HG03460 (cell line): ENCODE data around the gene ZNF260.
"Not testable (repeated sequence)": the region's sequence is repeated elsewhere in the genome, so short reads cannot be mapped to it uniquely, and the experiment has no call there.

Experiments
- ATAC-seq: cut with Tn5 transposase; IDR thresholded peaks from one replicate; pipeline ENCODE4 v1.9.1; 2021; ENCODE audit not compliant: unreplicated experiment

Gene ZNF260

GRCh38 chr19:36528194-36528920, at the start of gene ZNF260:
TSS of gene ZNF260 (minus strand) at chr19:36528271. CDS start at chr19:36515238, 13,033 bp downstream.
- peak; percentile 86 for ATAC-seq

- ATAC-seq = no peak
Observed at GRCh38 chr19:36577271-36577996, 49.4 kb upstream of the ZNF260 start.

- ATAC-seq = no peak
Observed at GRCh38 chr19:36574741-36575140, 46.7 kb upstream of the ZNF260 start.

- ATAC-seq = no peak
Observed at GRCh38 chr19:36573895-36574720, 46.0 kb upstream of the ZNF260 start.

GRCh38 chr19:36573020-36573894, 45.2 kb upstream of the ZNF260 start, which contains the start of gene ZNF529:
TSS of gene ZNF529 (minus strand) at chr19:36573292. CDS start at chr19:36572346, 946 bp downstream.
- ATAC-seq = peak; percentile 96

GRCh38 chr19:36572593-36573019, 44.5 kb upstream of the ZNF260 start:
- ATAC-seq = no peak

GRCh38 chr19:36564391-36564790, 36.3 kb upstream of the ZNF260 start:
- no peak for ATAC-seq

GRCh38 chr19:36547001-36547732, 19.1 kb upstream of the ZNF260 start:
- ATAC-seq = no peak

- no peak for ATAC-seq
Observed at GRCh38 chr19:36528921-36529518, 949 bp upstream of the ZNF260 start.

- ATAC-seq = no peak
Observed at GRCh38 chr19:36527873-36528193, 238 bp downstream of the ZNF260 start.

GRCh38 chr19:36527341-36527740, 730 bp downstream of the ZNF260 start:
- ATAC-seq = no peak

- ATAC-seq = no peak
Observed at GRCh38 chr19:36526581-36526980, 1.5 kb downstream of the ZNF260 start.

- ATAC-seq = no peak
Observed at GRCh38 chr19:36524617-36525016, 3.5 kb downstream of the ZNF260 start.

- no peak for ATAC-seq
Observed at GRCh38 chr19:36514012-36514612, 14.0 kb downstream of the ZNF260 start.

- ATAC-seq = no peak
Observed at GRCh38 chr19:36508325-36508724, 19.7 kb downstream of the ZNF260 start.

- ATAC-seq = no peak
Observed at GRCh38 chr19:36501973-36502372, 26.1 kb downstream of the ZNF260 start.

- ATAC-seq = no peak
Observed at GRCh38 chr19:36497001-36497400, 31.1 kb downstream of the ZNF260 start.

- ATAC-seq = not testable (repeated sequence)
Observed at GRCh38 chr19:36492689-36493453, 35.2 kb downstream of the ZNF260 start.
